Astrocyte of the hippocampus (primary cell): ENCODE data around the gene CXCL8.
"Not testable (repeated sequence)": the region's sequence is repeated elsewhere in the genome, so short reads cannot be mapped to it uniquely, and the experiment has no call there.

Experiments used
- DNase-seq: peaks from one replicate; pipeline ENCODE4 v3.0.0; 2011; ENCODE audit warnings: low read depth, low spot score

The CXCL8 gene

GRCh38 chr4:73743281-73743680 lies 2.9 kb downstream of the CXCL8 start:
- DNase-seq, result no peak

- no peak for DNase-seq
These were observed 3.4 kb downstream of the CXCL8 start for GRCh38 chr4:73743795-73744194.

DNA sequence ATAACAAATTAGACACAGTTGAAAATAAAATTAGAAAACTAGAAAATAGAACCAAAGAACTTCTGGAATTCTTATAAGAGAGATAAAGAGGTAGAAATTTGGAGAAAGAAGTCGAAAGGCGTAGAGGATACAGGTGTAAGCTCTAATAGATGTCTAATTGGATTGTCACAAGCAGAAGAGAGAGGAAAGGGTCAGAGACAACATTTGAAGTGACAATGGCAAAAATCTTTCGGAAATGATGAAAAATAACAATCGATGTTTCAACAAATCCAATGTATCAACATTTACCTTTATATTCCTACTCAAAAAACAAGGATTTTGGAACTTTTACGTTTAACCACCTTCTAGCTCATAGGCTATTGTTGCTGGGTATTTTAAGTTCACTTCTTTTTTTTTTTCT lies 3.8 kb downstream of the CXCL8 start:
- no peak for DNase-seq

DNA sequence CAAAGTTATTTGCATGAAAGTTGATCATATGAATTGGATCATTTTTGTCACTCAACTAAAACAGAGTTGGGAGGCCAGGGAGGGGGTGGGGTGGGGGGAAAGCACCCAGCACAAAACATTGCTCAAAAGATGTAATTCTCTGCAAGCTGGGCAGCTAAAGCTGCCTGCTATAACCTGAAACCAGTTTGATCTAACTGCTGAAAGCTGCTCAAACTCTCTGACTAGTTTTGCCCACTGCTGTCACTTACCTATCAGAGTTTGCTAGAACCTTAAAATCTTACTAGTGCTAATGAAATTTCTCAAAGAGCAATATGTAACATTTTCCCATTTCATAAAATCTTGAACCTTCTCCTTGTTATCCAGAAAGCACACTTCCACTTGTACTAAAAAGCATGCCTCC lies 10.4 kb downstream of the CXCL8 start:
- no peak for DNase-seq

GRCh38 chr4:73751166-73751565 lies 10.8 kb downstream of the CXCL8 start:
- DNase-seq, result no peak

GRCh38 chr4:73751830-73752229 lies 11.5 kb downstream of the CXCL8 start:
- no peak for DNase-seq

DNA sequence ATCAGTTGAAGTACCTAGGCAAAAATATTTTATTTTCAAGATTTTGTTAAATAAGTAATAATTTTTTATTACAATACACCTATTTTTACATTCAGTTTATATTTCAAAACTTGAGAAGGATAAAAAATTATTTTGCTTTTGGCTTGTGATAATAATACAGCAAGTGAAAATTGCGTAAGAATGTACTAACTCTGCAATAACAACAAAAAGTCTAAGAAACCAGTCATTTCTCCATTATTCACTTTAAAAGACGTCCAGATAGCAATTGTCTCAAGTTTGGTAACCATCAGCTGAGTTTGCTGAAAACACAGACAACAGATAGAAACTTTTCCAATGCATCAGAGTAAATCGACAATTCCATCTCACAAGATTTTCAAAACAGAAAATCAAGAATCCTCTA lies 12.1 kb downstream of the CXCL8 start:
- no peak for DNase-seq

- no peak for DNase-seq
These were observed 12.8 kb downstream of the CXCL8 start for GRCh38 chr4:73753215-73753614.

GRCh38 chr4:73754934-73755333 lies 14.6 kb downstream of the CXCL8 start:
- no peak for DNase-seq

GRCh38 chr4:73759357-73759756 lies 19.0 kb downstream of the CXCL8 start:
- DNase-seq, result no peak

DNA sequence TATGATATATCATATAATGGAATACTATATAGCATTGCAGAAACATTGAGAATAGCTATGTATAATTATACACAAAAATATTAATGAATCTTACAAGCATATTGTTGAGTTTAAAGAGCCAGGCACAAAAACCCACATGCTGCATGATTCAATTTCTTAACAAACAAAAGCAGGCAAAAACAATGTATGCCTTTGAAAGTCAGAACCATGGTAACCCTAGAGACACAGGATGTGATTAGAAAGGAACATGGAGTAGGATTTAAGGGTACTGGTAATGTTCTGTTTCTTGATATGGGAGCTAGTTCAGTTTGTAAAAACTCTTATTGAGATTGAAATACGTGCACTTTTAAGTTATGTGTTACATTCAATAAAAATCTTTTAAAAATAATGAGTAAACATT lies 21.5 kb downstream of the CXCL8 start:
- DNase-seq, result no peak

DNA sequence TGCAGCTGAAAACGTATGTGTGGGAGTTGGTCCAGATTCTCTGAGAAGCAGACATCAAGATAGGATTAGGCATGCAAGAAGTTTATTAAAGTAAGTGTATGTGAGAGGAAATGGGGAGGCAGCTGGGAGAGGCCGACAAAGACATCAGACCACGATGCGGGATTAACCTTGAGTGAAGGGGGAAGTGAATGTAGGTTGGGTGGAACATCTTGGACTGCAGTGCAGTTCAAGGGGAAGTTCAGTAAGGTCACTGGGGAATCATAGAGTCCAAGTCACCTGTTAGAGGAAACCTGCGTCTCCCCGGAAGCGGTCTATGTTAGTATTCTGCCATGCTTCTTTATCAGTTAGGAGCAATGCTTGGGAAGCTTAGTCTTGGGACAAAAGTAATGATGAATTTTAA lies 22.0 kb downstream of the CXCL8 start:
- DNase-seq, result no peak

GRCh38 chr4:73763877-73764276 lies 23.5 kb downstream of the CXCL8 start:
- DNase-seq, result no peak

- DNase-seq, result no peak
These were observed 24.1 kb downstream of the CXCL8 start for GRCh38 chr4:73764513-73764912.

GRCh38 chr4:73765296-73765695 lies 24.9 kb downstream of the CXCL8 start:
- no peak for DNase-seq

GRCh38 chr4:73770917-73771316 lies 30.5 kb downstream of the CXCL8 start:
- no peak for DNase-seq

DNA sequence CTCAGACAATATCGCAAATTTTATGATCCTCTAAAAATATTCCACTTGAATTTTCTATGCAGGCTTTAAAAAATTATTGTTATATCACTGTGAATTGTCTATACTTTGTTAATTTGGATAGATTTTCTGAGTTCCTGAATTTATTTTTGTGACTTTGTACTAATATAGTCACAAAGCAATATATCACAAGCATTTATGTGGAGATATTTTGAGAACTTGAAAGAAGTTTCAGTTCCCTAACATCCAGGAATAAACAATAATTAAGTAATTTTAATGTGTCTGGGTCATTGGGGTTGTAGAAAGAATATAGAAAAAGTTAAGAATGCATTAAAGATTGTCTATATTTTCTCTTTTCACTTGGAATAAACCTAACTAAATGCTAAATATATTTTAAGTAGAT lies 32.0 kb downstream of the CXCL8 start:
- no peak for DNase-seq

- not testable (repeated sequence) for DNase-seq
These were observed 34.0 kb downstream of the CXCL8 start for GRCh38 chr4:73774406-73774805.

- peak; percentile 78 for DNase-seq
These were observed 36.0 kb downstream of the CXCL8 start for GRCh38 chr4:73776321-73776729.

- DNase-seq, result peak; percentile 6
These were observed 37.2 kb downstream of the CXCL8 start for GRCh38 chr4:73777612-73778011.

DNA sequence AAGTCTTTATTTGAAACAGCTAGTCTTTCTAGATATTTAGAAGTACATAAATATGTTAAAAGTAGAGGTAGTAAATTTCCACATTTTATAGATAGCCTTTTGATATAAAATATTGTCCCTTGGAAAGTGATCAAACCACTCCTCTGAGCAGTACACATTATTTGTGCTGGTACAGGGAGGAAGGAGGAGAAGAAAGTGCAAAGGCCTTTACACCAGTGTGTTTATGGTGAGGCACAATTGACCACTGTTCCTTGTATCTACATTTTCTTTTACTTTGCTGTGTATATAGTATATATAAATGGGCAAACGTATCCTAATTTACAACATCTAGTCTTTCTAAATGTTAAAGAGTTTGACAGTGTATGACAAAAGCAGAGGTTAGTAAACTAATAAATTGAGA lies 39.9 kb downstream of the CXCL8 start:
- DNase-seq, result no peak

DNA sequence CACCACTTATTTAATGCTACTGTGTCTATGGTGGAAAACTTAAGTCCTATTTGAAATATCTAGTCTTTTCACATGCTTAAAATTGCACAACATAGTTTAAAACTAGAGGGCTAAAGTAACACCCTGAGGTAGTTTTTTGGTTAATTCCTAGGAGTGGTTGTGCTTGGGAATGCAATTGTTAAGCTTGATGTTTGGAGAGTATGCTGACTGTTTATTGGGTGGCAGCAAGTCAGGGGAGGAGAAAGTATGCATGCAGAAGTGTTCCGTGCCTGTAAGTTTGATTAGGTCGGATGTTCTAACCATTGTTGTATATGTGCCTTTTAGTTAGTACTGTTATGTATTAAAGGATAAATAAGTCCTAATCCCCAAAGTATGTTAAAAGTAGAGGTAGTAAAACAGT lies 40.5 kb downstream of the CXCL8 start:
- DNase-seq, result no peak

DNA sequence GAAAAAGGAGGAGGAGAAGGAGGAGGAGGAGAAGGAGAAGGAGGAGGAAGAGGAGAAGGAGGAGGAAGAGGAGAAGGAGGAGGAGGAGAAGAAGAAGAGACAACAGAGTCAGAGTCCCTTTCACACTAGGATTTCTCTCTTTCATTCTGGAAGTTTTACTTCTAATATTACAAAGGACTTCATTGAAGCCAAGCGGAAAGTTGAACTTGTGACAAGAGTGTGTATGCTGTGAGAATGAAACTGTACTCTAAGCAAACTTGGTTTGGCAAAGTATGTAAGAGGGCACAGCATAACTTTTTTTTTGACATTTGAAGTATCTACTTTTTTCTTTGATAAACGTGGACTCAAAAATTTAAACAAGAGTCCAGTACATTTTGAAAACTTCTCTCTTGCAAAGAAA lies 48.0 kb downstream of the CXCL8 start:
- DNase-seq, result no peak
